Measurements from ENCODE around the gene ZNF385B. TPM values are rescaled to one million over a fixed set of nuclear protein-coding genes. Genes with fewer than 3 reads are reported as not detected.

ZNF385B gene
- total RNA-seq, 1 donor from 2014 or later, result not detected

GRCh38 chr2:179556425-179556824, 305.0 kb downstream of the ZNF385B start:
- intact Hi-C loops (cut with micrococcal nuclease), result no loop called here

- intact Hi-C loops (cut with micrococcal nuclease), result no loop called here
Observed at GRCh38 chr2:179555691-179556283, 305.6 kb downstream of the ZNF385B start.

- intact Hi-C loops (cut with micrococcal nuclease), result no loop called here
Observed at GRCh38 chr2:179554639-179555386, 306.6 kb downstream of the ZNF385B start.

- intact Hi-C loops (cut with micrococcal nuclease), result no loop called here
Observed at GRCh38 chr2:179553382-179553781, 308.0 kb downstream of the ZNF385B start.

GRCh38 chr2:179551539-179552045, 309.8 kb downstream of the ZNF385B start:
- intact Hi-C loops (cut with micrococcal nuclease), result no loop called here

- intact Hi-C loops (cut with micrococcal nuclease), result no loop called here
Observed at GRCh38 chr2:179550849-179551248, 310.6 kb downstream of the ZNF385B start.

- intact Hi-C loops (cut with micrococcal nuclease), result no loop called here
Observed at GRCh38 chr2:179550214-179550613, 311.2 kb downstream of the ZNF385B start.

GRCh38 chr2:179546656-179547055, 314.8 kb downstream of the ZNF385B start:
- intact Hi-C loops (cut with micrococcal nuclease), result no loop called here

GRCh38 chr2:179545024-179545423, 316.4 kb downstream of the ZNF385B start:
- intact Hi-C loops (cut with micrococcal nuclease), result no loop called here

GRCh38 chr2:179543361-179543901, 318.0 kb downstream of the ZNF385B start:
- intact Hi-C loops (cut with micrococcal nuclease), result no loop called here

GRCh38 chr2:179541586-179541985, 319.8 kb downstream of the ZNF385B start:
- intact Hi-C loops (cut with micrococcal nuclease), result no loop called here

GRCh38 chr2:179539124-179539511, 322.3 kb downstream of the ZNF385B start:
- intact Hi-C loops (cut with micrococcal nuclease), result no loop called here

GRCh38 chr2:179538406-179539123, 322.8 kb downstream of the ZNF385B start:
- intact Hi-C loops (cut with micrococcal nuclease), result no loop called here

- intact Hi-C loops (cut with micrococcal nuclease), result no loop called here
Observed at GRCh38 chr2:179536185-179536584, 325.2 kb downstream of the ZNF385B start.

- intact Hi-C loops (cut with micrococcal nuclease), result no loop called here
Observed at GRCh38 chr2:179533875-179534274, 327.5 kb downstream of the ZNF385B start.

GRCh38 chr2:179532863-179533278, 328.5 kb downstream of the ZNF385B start:
- intact Hi-C loops (cut with micrococcal nuclease), result no loop called here

- intact Hi-C loops (cut with micrococcal nuclease), result no loop called here
Observed at GRCh38 chr2:179528576-179529069, 332.8 kb downstream of the ZNF385B start.

- intact Hi-C loops (cut with micrococcal nuclease), result no loop called here
Observed at GRCh38 chr2:179525340-179525739, 336.1 kb downstream of the ZNF385B start.

- intact Hi-C loops (cut with micrococcal nuclease), result no loop called here
Observed at GRCh38 chr2:179524809-179525339, 336.5 kb downstream of the ZNF385B start.

- intact Hi-C loops (cut with micrococcal nuclease), result no loop called here
Observed at GRCh38 chr2:179521944-179522343, 339.5 kb downstream of the ZNF385B start.

- intact Hi-C loops (cut with micrococcal nuclease), result no loop called here
Observed at GRCh38 chr2:179518830-179519229, 342.6 kb downstream of the ZNF385B start.
